Uterus (tissue), 4 donors: Measurements from ENCODE around the gene SLC8A2. TPM values are rescaled to one million over a fixed set of nuclear protein-coding genes. Genes with fewer than 3 reads are reported as not detected.

Experiments
- DNase-seq, 2 donors: peaks; one replicate each; pipeline ENCODE4 v3.0.0-alpha.2; 2019 to 2020
- H3K27ac ChIP-seq, 2 donors: fragments of 200-600 bp; sonication (generic); 1 replicate in 1 of 2; 2 replicates in 1 of 2; pipeline ENCODE4 v1.5.1; 2016 to 2018
- H3K27me3 ChIP-seq, 2 donors: fragments of 200-600 bp; sonication (generic); one replicate each; pipeline ENCODE4 v1.5.1; 2018 to 2019; ENCODE audit warnings: control low read depth in 1 of 2
- H3K36me3 ChIP-seq, 2 donors: fragments of 200-600 bp; sonication (generic); one replicate each; pipeline ENCODE4 v1.5.1; 2019; ENCODE audit warnings: control low read depth in 1 of 2
- H3K4me1 ChIP-seq, 2 donors: fragments of 200-600 bp; sonication (generic); one replicate each; pipeline ENCODE4 v1.5.1; 2018 to 2019; ENCODE audit warnings: control low read depth in 1 of 2
- H3K4me3 ChIP-seq, 2 donors: fragments of 200-600 bp; sonication (generic); 1 replicate in 1 of 2; 2 replicates in 1 of 2; pipeline ENCODE4 v1.5.1; 2018 to 2019; ENCODE audit warnings: mild to moderate bottlenecking in 1 of 2
- H3K9me3 ChIP-seq, 2 donors: fragments of 200-600 bp; sonication (generic); one replicate each; pipeline ENCODE4 v1.5.1; 2019; ENCODE audit warnings: control low read depth in 1 of 2
- CTCF ChIP-seq, 4 experiments: fragments of 200-600 bp in 2 of 4; fragments of 450-650 bp in 2 of 4; sonication (generic) in 2 of 4; IDR thresholded peaks; one replicate each; pipeline ENCODE4 v1.5.1; 2016 to 2019; ENCODE audit warnings: antibody characterized with exemption in 4 of 4, mild to moderate bottlenecking in 2 of 4, moderate library complexity in 1 of 4
- POLR2A ChIP-seq, 2 donors: fragments of 450-650 bp; IDR thresholded peaks; one replicate each; pipeline ENCODE4 v1.6.1; 2016; ENCODE audit warnings: antibody characterized with exemption in 2 of 2, mild to moderate bottlenecking in 1 of 2, moderate library complexity in 1 of 2
- intact Hi-C: fragments of 100-400 bp; cut with DNase I; formaldehyde crosslinking; loops from one replicate; pipeline ENCODE4 v1.15.1; 2023; ENCODE audit warnings: low total_unique reads
- total RNA-seq, 4 donors: library from RNA; depleted of rRNA in 3 of 4; stranded (reverse); fragments of >200 nt in 3 of 4; gene quantifications; one replicate each; pipeline versions ENCODE4 v1.1.0 to v1.2.4, GENCODE V29; 2014 to 2023
- donor health status: DM: yes; HTN: yes; CAD: no.

The SLC8A2 gene
- total RNA-seq, 4 donors from 2014 or later, result 3.4 to 17.8 (median 11.0) TPM

GRCh38 chr19:47434088-47434487, 37.6 kb downstream of the SLC8A2 start:
- no peaks in the 10 kb centered on the region for H3K27me3 ChIP-seq
- H3K4me3 ChIP-seq, result no peak overlapping the region
- no peaks in the 10 kb centered on the region for H3K36me3 ChIP-seq
- no peaks in the 10 kb centered on the region for H3K9me3 ChIP-seq
- no peak overlapping the region for H3K27ac ChIP-seq
- intact Hi-C loops, result no loop called here
- peaks cover 0 to 4% of the 10 kb centered on the region in 2 donors for H3K4me1 ChIP-seq
- DNase-seq, result no peak
- TF ChIP-seq POLR2A (IDR thresholded peaks at IDR 0.05) (no peak), CTCF (IDR thresholded peaks at IDR 0.05) (no peak)

- Histone ChIP-seq H3K9me3 (no peaks in the 10 kb centered on the region), H3K36me3 (no peaks in the 10 kb centered on the region), H3K27me3 (no peaks in the 10 kb centered on the region), H3K27ac (no peak overlapping the region), H3K4me1 (peaks cover 0 to 8% of the 10 kb centered on the region in 2 donors), H3K4me3 (no peak overlapping the region)
- no peak for TF ChIP-seq POLR2A (IDR thresholded peaks at IDR 0.05)
- no peak for TF ChIP-seq CTCF (IDR thresholded peaks at IDR 0.05)
- DNase-seq, result no peak
- intact Hi-C loops, result no loop called here
Measured at GRCh38 chr19:47433121-47433520, 38.6 kb downstream of the SLC8A2 start.

- H3K27me3 ChIP-seq, result no peaks in the 10 kb centered on the region
- no peaks in the 10 kb centered on the region for H3K9me3 ChIP-seq
- no peak for DNase-seq
- intact Hi-C loops, result no loop called here
- no peak overlapping the region for H3K4me3 ChIP-seq
- H3K4me1 ChIP-seq, result peaks cover 1 to 8% of the 10 kb centered on the region in 2 donors
- H3K36me3 ChIP-seq, result no peaks in the 10 kb centered on the region
- no peak overlapping the region for H3K27ac ChIP-seq
- TF ChIP-seq POLR2A (IDR thresholded peaks at IDR 0.05) (no peak), CTCF (IDR thresholded peaks at IDR 0.05) (no peak)
Measured at GRCh38 chr19:47432499-47432898, 39.2 kb downstream of the SLC8A2 start.

- H3K4me3 ChIP-seq, result no peak overlapping the region
- no peak for DNase-seq
- intact Hi-C loops, result no loop called here
- H3K4me1 ChIP-seq, result peaks cover 5 to 8% of the 10 kb centered on the region in 2 donors
- no peaks in the 10 kb centered on the region for H3K36me3 ChIP-seq
- no peak overlapping the region for H3K27ac ChIP-seq
- H3K9me3 ChIP-seq, result no peaks in the 10 kb centered on the region
- no peaks in the 10 kb centered on the region for H3K27me3 ChIP-seq
- TF ChIP-seq CTCF (IDR thresholded peaks at IDR 0.05), result no peak
- no peak for TF ChIP-seq POLR2A (IDR thresholded peaks at IDR 0.05)
Measured at GRCh38 chr19:47432091-47432490, 39.6 kb downstream of the SLC8A2 start.

GRCh38 chr19:47430041-47430802, 41.5 kb downstream of the SLC8A2 start:
- H3K9me3 ChIP-seq, result no peaks in the 10 kb centered on the region
- intact Hi-C loops, result no loop called here
- H3K4me3 ChIP-seq, result no peak overlapping the region
- H3K36me3 ChIP-seq, result no peaks in the 10 kb centered on the region
- TF ChIP-seq CTCF (IDR thresholded peaks at IDR 0.05), result peak in 3 of 4 experiments; percentile 15 to 39 (median 28)
- no peak for TF ChIP-seq POLR2A (IDR thresholded peaks at IDR 0.05)
- H3K27ac ChIP-seq, result no peak overlapping the region
- no peaks in the 10 kb centered on the region for H3K27me3 ChIP-seq
- H3K4me1 ChIP-seq, result peaks cover 6 to 8% of the 10 kb centered on the region in 2 donors
- no peak for DNase-seq
